DMS79 (cell line): ENCODE data around the gene CWF19L1.
"Not testable (repeated sequence)": the region's sequence is repeated elsewhere in the genome, so short reads cannot be mapped to it uniquely, and the experiment has no call there.

Source experiments
- DNase-seq: peaks from one replicate; lab custom pipeline; 2025; lab: John Stamatoyannopoulos, UW

The CWF19L1 gene

DNA sequence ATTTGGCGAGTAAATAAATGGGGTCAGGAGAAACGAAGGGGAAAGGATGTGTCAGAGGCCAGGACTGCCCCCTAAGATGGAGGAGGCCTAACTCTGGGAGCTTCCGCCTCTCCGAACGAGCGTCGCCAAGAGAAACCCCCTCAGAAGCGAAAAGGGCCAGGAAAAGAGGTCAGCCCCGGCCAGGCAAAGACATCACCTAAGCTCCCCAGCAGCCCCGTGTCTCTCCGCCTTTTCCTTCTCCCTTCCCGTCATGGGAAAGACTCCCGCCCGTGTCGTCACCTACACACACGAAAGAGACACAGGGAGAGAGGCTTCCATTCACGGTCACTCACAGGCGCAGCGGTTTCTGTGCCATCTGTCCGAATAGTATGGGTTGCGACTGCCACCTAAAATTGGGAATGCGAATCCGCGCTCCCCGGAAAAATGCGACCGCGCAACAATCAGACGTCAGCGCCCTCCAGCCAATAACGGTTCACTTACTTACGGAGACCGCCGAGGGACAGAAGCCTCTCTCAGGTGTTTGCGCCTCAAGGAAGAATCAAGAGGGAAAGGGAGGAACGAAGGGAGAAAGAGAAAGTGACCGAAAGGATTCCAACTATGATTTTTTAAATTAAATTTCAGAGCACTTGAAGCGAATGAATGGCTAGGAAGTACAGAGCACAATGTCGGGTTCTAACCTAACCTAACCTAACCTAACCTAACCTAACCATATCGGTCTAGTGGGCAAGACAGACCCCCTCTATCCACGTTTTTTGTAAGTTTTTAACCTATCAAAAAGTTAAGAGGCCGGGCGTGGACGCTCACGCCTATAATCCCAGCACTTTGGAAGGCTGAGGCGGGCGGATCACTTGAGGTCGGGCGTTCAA is at the start of gene CWF19L1:
TSS of gene CWF19L1 (minus strand) at position 400 of the 866 bp plus-strand sequence. CDS start at position 355, 45 bp downstream.
- DNase-seq = peak; percentile 40

DNA sequence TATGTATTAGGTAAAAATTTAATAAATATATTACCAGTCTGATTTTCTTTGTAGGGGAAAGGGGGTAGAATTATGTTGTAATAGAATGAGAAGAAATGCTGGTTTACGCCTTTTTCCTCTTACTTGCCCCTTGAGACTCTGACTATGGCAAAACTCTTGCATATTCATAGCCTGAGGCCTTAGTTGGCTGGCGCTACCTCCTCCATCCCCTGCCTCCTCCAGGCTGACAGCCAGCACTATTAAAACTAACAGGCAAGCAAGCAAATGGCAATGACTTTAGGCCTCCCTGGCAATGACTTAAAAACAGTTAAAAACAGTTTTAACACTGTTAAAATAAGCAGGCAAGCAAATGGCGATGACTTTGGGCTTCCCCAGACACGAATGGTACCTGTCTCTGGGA is 48.2 kb upstream of the CWF19L1 start:
- DNase-seq = no peak

GRCh38 chr10:100311298-100311697 is 43.9 kb upstream of the CWF19L1 start:
- DNase-seq = no peak

DNA sequence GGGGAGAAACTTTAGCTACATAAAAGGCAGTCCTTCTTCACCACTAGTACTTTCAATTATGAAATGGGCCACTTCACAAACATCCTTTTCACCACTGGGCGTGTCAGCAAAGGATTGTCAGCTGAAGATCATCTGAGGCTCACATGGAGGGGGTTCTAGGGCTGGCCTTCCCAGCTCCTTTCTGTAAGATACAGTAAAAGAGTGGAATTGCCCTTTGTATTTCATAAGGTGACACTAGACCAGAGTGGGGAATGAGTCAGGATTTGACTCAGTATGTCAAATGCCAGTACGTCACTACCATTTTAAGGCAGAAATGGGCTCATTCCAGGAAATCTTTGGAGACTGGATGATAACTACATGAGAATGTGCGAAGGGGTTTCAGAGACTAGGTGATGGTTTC is 40.2 kb upstream of the CWF19L1 start:
- DNase-seq = no peak

DNA sequence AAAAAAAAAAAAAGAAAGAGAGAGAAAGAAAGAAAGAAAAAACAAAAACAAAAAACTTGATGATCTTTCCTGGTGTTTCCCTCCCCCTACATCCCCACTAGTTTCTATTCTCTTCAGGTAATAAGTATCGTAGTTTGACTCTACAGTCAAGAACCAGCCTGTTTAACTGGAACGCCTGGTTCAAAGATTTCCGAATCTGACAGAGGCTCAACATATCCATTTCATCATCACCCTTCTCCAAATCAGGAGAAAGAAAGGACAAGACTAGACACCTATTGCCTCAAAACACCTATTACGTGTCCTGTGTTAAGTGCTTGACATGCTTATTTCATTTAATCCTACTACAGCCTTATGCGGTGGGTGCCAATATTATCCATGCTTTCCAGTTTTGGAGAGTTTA is 39.4 kb upstream of the CWF19L1 start:
- DNase-seq = no peak

- DNase-seq = no peak
These were observed 37.0 kb upstream of the CWF19L1 start for GRCh38 chr10:100304414-100304813.

GRCh38 chr10:100303724-100304319 is 36.4 kb upstream of the CWF19L1 start:
- no peak for DNase-seq

- DNase-seq = not testable (repeated sequence)
These were observed 33.7 kb upstream of the CWF19L1 start for GRCh38 chr10:100301123-100301522.

GRCh38 chr10:100297242-100297641 is 29.8 kb upstream of the CWF19L1 start:
- DNase-seq = no peak

- no peak for DNase-seq
These were observed 25.6 kb upstream of the CWF19L1 start for GRCh38 chr10:100293066-100293465.

- DNase-seq = not testable (repeated sequence)
These were observed 24.9 kb upstream of the CWF19L1 start for GRCh38 chr10:100292300-100292699.

DNA sequence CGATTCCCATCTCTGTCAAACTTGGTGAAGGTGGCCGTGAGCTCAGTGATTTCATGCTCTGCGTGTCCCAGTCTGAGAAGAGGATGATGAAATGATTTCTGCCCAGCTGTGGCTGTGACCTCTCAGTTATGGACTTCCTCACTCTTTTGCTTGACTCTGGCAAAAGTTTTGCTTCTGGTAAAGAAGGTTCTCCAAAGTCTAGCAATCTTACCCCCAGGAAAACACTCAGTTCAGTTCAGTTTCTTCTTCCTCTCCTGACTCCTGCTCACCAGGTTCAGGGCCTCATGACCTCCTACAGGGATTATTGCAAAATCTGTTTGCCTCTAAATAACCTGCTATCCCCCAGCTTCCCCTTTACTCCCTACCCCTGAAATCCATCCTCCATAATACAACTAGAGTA is 23.9 kb upstream of the CWF19L1 start:
- no peak for DNase-seq

GRCh38 chr10:100289641-100290040 is 22.2 kb upstream of the CWF19L1 start:
- no peak for DNase-seq

DNA sequence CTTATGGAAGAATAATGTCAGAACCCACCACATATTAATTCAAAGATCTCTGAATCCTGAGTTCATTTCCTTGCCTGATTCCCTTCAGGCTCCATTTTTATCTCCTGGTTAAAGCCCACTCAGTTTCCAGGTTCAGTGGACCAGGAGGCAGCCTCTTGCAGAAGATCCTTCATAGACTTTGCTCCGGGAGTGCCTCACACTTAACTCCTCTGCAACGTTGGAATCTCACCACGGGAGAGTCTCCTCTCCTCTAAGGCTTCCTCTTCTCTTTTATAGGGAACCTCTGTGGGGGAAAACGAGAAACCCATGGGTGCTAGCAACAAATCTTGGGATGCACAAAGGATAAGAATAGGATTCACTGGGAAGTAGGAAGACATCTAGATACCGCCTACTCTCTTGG is 20.8 kb upstream of the CWF19L1 start:
- DNase-seq = no peak

DNA sequence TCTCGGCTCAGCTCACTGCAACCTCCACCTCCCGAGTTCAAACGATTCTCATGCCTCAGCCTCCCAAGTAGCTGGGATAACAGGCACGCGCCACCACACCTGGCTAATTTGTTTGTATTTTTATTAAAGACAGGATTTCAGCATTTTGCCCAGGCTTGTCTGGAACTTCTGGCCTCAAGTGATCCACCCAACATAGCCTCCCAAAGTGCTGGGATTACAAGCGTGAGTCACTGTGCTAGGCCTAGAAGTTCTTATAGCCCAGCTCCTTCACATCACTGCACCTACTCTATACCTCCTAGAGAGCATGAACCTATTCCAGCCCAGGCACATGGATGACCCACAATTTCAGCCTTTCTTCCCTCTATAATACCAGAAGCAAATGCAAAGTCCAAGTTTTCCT is 20.3 kb upstream of the CWF19L1 start:
- DNase-seq = no peak

DNA sequence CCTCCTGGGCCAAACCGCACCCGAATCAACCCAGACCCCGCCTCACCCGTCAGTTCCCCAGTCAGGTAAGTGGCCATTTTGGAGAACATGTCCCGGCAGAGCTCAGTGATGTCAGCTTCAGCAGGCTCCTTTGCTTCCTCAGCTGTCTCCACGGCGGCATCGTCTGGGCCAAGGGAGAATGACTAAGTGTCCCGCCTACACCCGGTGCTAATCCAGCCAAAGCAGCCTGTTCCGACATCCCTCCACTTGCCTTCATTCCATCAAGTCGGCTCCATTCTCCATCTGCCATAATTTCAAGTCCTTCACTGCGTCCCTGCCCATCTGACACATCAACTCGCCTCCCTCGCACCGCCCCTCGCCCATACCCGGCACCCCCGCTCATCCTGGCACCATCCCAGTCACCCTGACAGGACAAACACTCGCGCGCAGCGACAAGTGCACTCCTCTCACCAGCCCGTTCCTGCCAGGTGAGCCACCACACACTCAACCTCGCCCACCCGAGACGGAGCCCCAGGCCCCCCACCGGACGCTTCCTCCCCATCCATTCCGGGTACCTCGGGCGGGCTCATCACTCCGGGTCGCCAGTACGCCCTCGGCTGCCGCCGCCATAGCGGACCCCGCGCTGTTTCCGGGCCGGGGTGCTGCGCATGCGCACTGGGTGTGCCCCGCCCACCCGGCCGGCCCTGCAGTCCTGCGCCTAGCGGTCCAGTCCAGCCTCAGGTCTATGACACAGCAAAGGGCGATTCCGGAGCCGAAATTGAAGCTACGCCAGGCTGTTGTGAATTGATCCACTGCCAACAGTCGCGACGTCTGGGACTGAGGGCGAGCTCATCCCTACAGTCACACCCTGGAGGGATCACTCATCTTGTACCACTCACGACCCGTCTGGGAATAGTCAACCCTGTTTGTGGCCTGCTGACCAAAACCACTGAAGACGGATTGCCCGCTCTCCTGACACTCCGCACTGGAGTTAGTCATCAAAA is 18.9 kb upstream of the CWF19L1 start, which contains the start of gene BLOC1S2:
TSS of gene BLOC1S2 (minus strand) at position 630 of the 983 bp plus-strand sequence. CDS start at position 609, 21 bp downstream.
- peak; percentile 39 for DNase-seq

- not testable (repeated sequence) for DNase-seq
These were observed 17.9 kb upstream of the CWF19L1 start for GRCh38 chr10:100285326-100285725.

- DNase-seq = no peak
These were observed 15.5 kb upstream of the CWF19L1 start for GRCh38 chr10:100282907-100283306.

DNA sequence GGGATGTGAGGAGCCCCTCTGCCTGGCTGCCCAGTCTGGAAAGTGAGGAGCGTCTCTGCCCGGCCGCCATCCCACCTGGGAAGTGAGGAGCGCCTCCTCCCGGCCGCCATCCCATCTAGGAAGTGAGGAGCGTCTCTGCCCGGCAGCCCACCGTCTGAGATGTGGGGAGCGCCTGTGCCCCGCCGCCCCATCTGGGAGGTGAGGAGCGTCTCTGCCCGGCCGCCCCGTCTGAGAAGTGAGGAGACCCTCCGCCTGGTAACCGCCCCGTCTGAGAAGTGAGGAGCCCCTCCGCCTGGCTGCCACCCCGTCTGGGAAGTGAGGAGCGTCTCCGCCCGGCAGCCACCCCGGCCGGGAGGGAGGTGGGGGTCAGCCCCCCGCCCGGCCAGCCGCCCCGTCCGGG is 9.5 kb upstream of the CWF19L1 start:
- DNase-seq = not testable (repeated sequence)

GRCh38 chr10:100265821-100266485 is 1.5 kb downstream of the CWF19L1 start:
- no peak for DNase-seq

- DNase-seq = no peak
These were observed 13.2 kb downstream of the CWF19L1 start for GRCh38 chr10:100254191-100254590.

- DNase-seq = no peak
These were observed 14.4 kb downstream of the CWF19L1 start for GRCh38 chr10:100253041-100253440.
